Activated naive CD4-positive, alpha-beta T cell (primary cell): ENCODE data around the gene YOD1.
"Not testable (repeated sequence)": the region's sequence is repeated elsewhere in the genome, so short reads cannot be mapped to it uniquely, and the experiment has no call there.

Source experiments
- DNase-seq, 4 experiments: peaks; one replicate each; lab custom pipeline; 2025; lab: John Stamatoyannopoulos, UW

Gene YOD1

GRCh38 chr1:207049054-207049453, 2.0 kb downstream of the YOD1 start:
- no peak for DNase-seq

- no peak for DNase-seq
Observed at GRCh38 chr1:207048041-207048440, 3.0 kb downstream of the YOD1 start.

- no peak for DNase-seq
Observed at GRCh38 chr1:207047505-207047904, 3.5 kb downstream of the YOD1 start.

GRCh38 chr1:207045453-207045852, 5.6 kb downstream of the YOD1 start:
- DNase-seq: no peak

GRCh38 chr1:207041397-207041796, 9.6 kb downstream of the YOD1 start:
- not testable (repeated sequence) for DNase-seq

- no peak for DNase-seq
Observed at GRCh38 chr1:207040181-207040533, 10.9 kb downstream of the YOD1 start.

GRCh38 chr1:207039380-207040180, 11.4 kb downstream of the YOD1 start:
- no peak for DNase-seq

- DNase-seq: no peak
Observed at GRCh38 chr1:207036865-207037264, 14.1 kb downstream of the YOD1 start.

- no peak for DNase-seq
Observed at GRCh38 chr1:207035877-207036551, 15.0 kb downstream of the YOD1 start.

- no peak for DNase-seq
Observed at GRCh38 chr1:207034998-207035397, 16.0 kb downstream of the YOD1 start.

GRCh38 chr1:207034208-207034607, 16.8 kb downstream of the YOD1 start:
- DNase-seq: no peak

GRCh38 chr1:207033302-207033701, 17.7 kb downstream of the YOD1 start:
- no peak for DNase-seq

GRCh38 chr1:207032528-207033017, 18.4 kb downstream of the YOD1 start, which contains the start of gene C1orf116:
TSS of gene C1orf116 (minus strand) at chr1:207032756. CDS start at chr1:207027598, 5,158 bp downstream.
- no peak for DNase-seq

- DNase-seq: no peak
Observed at GRCh38 chr1:207031632-207032264, 19.3 kb downstream of the YOD1 start.

GRCh38 chr1:207031016-207031415, 20.0 kb downstream of the YOD1 start:
- DNase-seq: no peak

GRCh38 chr1:207030522-207031009, 20.4 kb downstream of the YOD1 start:
- DNase-seq: no peak

- no peak for DNase-seq
Observed at GRCh38 chr1:207029701-207030521, 21.1 kb downstream of the YOD1 start.

GRCh38 chr1:207028884-207029650, 21.9 kb downstream of the YOD1 start:
- no peak for DNase-seq

GRCh38 chr1:207027921-207028320, 23.1 kb downstream of the YOD1 start:
- no peak for DNase-seq

- DNase-seq: no peak
Observed at GRCh38 chr1:207027206-207027777, 23.7 kb downstream of the YOD1 start.

GRCh38 chr1:207026104-207026534, 24.9 kb downstream of the YOD1 start:
- DNase-seq: no peak
